A549 (cell line): Measurements from ENCODE around the gene STX18. TPM values are rescaled to one million over a fixed set of nuclear protein-coding genes. Genes with fewer than 3 reads are reported as not detected.

ENCODE experiments used
- ATAC-seq, 2 experiments: fragments of 200-7000 bp in 1 of 2; fragments of >200 bp in 1 of 2; cut with Nextera tagmentation in 1 of 2; cut with Tn5 transposase in 1 of 2; 3 replicates each; pipeline versions ENCODE4 v1.8.0 to v1.9.1; 2018 to 2020; ENCODE audit warnings: mild to moderate bottlenecking in 1 of 2, moderate library complexity in 1 of 2
- CTCF ChIA-PET: fragments of 300-600 bp; sonication (Branson Sonifier 250); formaldehyde crosslinking; extraction: SDS; loops from one replicate; lab custom pipeline; 2021; ENCODE audit warnings: antibody characterized with exemption, inconsistent platforms; lab: Yijun Ruan, JAX
- POLR2A ChIA-PET: fragments of 350-600 bp; formaldehyde crosslinking; extraction: SDS; loops from one replicate; lab custom pipeline; 2021; ENCODE audit warnings: antibody characterized with exemption, inconsistent platforms; lab: Yijun Ruan, JAX
- DNase-seq, 2 experiments: peaks; one replicate each; pipeline versions ENCODE4 v3.0.0 to v3.0.0-alpha.2; 2011 to 2016; ENCODE audit warnings: low read depth in 1 of 2, low spot score in 1 of 2
- FAIRE-seq: peaks from 2 replicates; lab custom pipeline; 2011; peaks lifted over from hg19 to GRCh38; lab: Jason Lieb, UNC
- H3K27ac ChIP-seq, 2 experiments: fragments of >200 bp; sonication (Bioruptor Twin); formaldehyde crosslinking; 3 replicates each; pipeline ENCODE4 v1.5.1; 2016 to 2017
- H3K4me1 ChIP-seq: fragments of >200 bp; sonication (Bioruptor Twin); formaldehyde crosslinking; 3 replicates; pipeline ENCODE4 v1.6.1; 2016
- H3K4me2 ChIP-seq: fragments of >200 bp; sonication (Bioruptor Twin); formaldehyde crosslinking; 3 replicates; pipeline ENCODE4 v1.6.1; 2016
- H3K4me3 ChIP-seq: fragments of >200 bp; sonication (Bioruptor Twin); formaldehyde crosslinking; 3 replicates; pipeline ENCODE4 v1.5.1; 2016
- H3K9me3 ChIP-seq: fragments of >200 bp; sonication (Bioruptor Twin); formaldehyde crosslinking; 3 replicates; pipeline ENCODE4 v1.6.1; 2016
- BCL3 ChIP-seq: fragments of >200 bp; sonication (Bioruptor Twin); formaldehyde crosslinking; IDR thresholded peaks from 3 replicates; pipeline ENCODE4 v1.6.1; 2016
- BHLHE40 ChIP-seq: IDR thresholded peaks from 2 replicates; pipeline ENCODE4 v1.6.1; 2012; ENCODE audit warnings: low read depth, low read length, inconsistent platforms
- CTCF ChIP-seq: fragments of >200 bp; sonication (Bioruptor Twin); formaldehyde crosslinking; IDR thresholded peaks from 3 replicates; pipeline ENCODE4 v1.5.1; 2016
- FOSB ChIP-seq: fragments of 250-450 bp; sonication (Bioruptor Pico); IDR thresholded peaks from 2 replicates; pipeline ENCODE4 v1.5.0; 2020; ENCODE audit warnings: mild to moderate bottlenecking, moderate library complexity
- HEYL ChIP-seq: fragments of 250-450 bp; sonication (Bioruptor Pico); IDR thresholded peaks from 2 replicates; pipeline ENCODE4 v1.8.0; 2021; ENCODE audit warnings: mild to moderate bottlenecking, moderate library complexity
- HOXB13 ChIP-seq: fragments of 250-450 bp; sonication (Bioruptor Pico); IDR thresholded peaks from 2 replicates; pipeline ENCODE4 v1.5.0; 2020; ENCODE audit warnings: low read depth, mild to moderate bottlenecking, moderate library complexity
- HOXB5 ChIP-seq: fragments of 250-450 bp; sonication (Bioruptor Pico); IDR thresholded peaks from 2 replicates; pipeline ENCODE4 v1.5.0; 2020; ENCODE audit warnings: mild to moderate bottlenecking, moderate library complexity
- MAZ ChIP-seq: fragments of 150-350 bp; IDR thresholded peaks from 2 replicates; pipeline ENCODE4 v1.6.1; 2014; ENCODE audit warnings: antibody characterized with exemption, low read depth, low read length, borderline replicate concordance
- NPAS2 ChIP-seq: fragments of 250-450 bp; sonication (Bioruptor Pico); IDR thresholded peaks from 2 replicates; pipeline ENCODE4 v1.8.0; 2022; ENCODE audit warnings: mild to moderate bottlenecking, moderate library complexity, borderline replicate concordance
- NR3C1 ChIP-seq: fragments of >200 bp; sonication (Bioruptor Twin); formaldehyde crosslinking; IDR thresholded peaks from 3 replicates; pipeline ENCODE4 v1.6.1; 2017
- PBX3 ChIP-seq: IDR thresholded peaks from 2 replicates; pipeline ENCODE4 v1.6.1; 2012
- RAD21 ChIP-seq, 2 experiments: fragments of >200 bp in 1 of 2; sonication (Bioruptor Twin) in 1 of 2; formaldehyde crosslinking in 1 of 2; IDR thresholded peaks in 1 of 2; conservative IDR thresholded peaks in 1 of 2; 2 replicates in 1 of 2; 3 replicates in 1 of 2; pipeline ENCODE4 v1.6.1; 2012 to 2018; ENCODE audit warnings: inconsistent platforms in 1 of 2
- RARB ChIP-seq: fragments of 250-450 bp; sonication (Bioruptor Pico); IDR thresholded peaks from 2 replicates; pipeline ENCODE4 v1.8.0; 2021; ENCODE audit warnings: mild to moderate bottlenecking, moderate library complexity
- REST ChIP-seq: fragments of 200-600 bp; sonication (generic); IDR thresholded peaks from 2 replicates; pipeline ENCODE4 v1.6.1; 2016; ENCODE audit warnings: antibody characterized with exemption, mild to moderate bottlenecking, moderate library complexity
- RFX5 ChIP-seq: fragments of 450-650 bp; IDR thresholded peaks from 2 replicates; pipeline ENCODE4 v1.7.1; 2014; ENCODE audit warnings: antibody characterized with exemption, mild to moderate bottlenecking, moderate library complexity
- SMC3 ChIP-seq: fragments of >200 bp; sonication (Bioruptor Twin); formaldehyde crosslinking; IDR thresholded peaks from 3 replicates; pipeline ENCODE4 v1.6.1; 2018; ENCODE audit warnings: inconsistent platforms
- SREBF2 ChIP-seq: fragments of 450-650 bp; IDR thresholded peaks from 2 replicates; pipeline ENCODE4 v1.6.1; 2014; ENCODE audit warnings: mild to moderate bottlenecking, moderate library complexity
- ZC3H11A ChIP-seq: fragments of 450-650 bp; IDR thresholded peaks from 2 replicates; pipeline ENCODE4 v1.6.1; 2014; ENCODE audit warnings: antibody characterized with exemption, mild to moderate bottlenecking
- ZFP36 ChIP-seq: fragments of 450-650 bp; IDR thresholded peaks from 2 replicates; pipeline ENCODE4 v1.6.1; 2014; ENCODE audit warnings: borderline replicate concordance; ENCODE audit not compliant: partially characterized antibody
- ZNF302 ChIP-seq: fragments of 250-450 bp; sonication (Bioruptor Pico); IDR thresholded peaks from 2 replicates; pipeline ENCODE4 v1.9.0; 2021; ENCODE audit warnings: inconsistent platforms, mild to moderate bottlenecking, moderate library complexity
- WGBS: methylation state at CpG from one replicate; pipeline ENCODE4 v1.1.6; 2017; ENCODE audit errors: missing lambda C conversion rate; 5-methylcytosine and 5-hydroxymethylcytosine counted together
- polyA plus RNA-seq, 4 experiments: library from polyadenylated mRNA; depleted of rRNA in 3 of 4; stranded (reverse); fragments of >200 nt; fragmentation: RNase III in 1 of 4; extraction: RNeasy Plus Mini Kit Qiagen cat#74134 plus additional on column Dnase treatment in 1 of 4; gene quantifications; 2 replicates in 3 of 4; 3 replicates in 1 of 4; pipeline ENCODE4 v1.2.3, GENCODE V29; 2011 to 2017

Gene STX18
- polyA plus RNA-seq, 2 of the 4 experiments (the other 2 are of a cell fraction): 13.4 to 19.6 TPM

GRCh38 chr4:4401036-4401435, 140.8 kb downstream of the STX18 start:
- Histone ChIP-seq H3K4me2 (no peak overlapping the region), H3K27ac (no peak overlapping the region), H3K4me3 (no peak overlapping the region), H3K9me3 (0 out of 3 replicates have a peak, but pooled peaks cover 6% of the 10 kb centered on the region), H3K4me1 (no peaks in the 10 kb centered on the region)
- WGBS: 55% methylated on average over 7 of the region's 7 CpGs
- ChIA-PET POLR2A (no interaction called here), CTCF (no interaction called here)
- ATAC-seq: no peak
- FAIRE-seq: no peak
- TF ChIP-seq RFX5 (no peak), PBX3 (no peak), SMC3 (no peak), MAZ (no peak), ZC3H11A (no peak), FOSB (CRISPR knock-in tag) (no peak), ZNF302 (no peak), RAD21 (conservative IDR thresholded peaks at IDR 0.05 in 1 of 2, IDR thresholded peaks at IDR 0.05 in 1 of 2) (no peak)
- no peak for DNase-seq

GRCh38 chr4:4398430-4398829, 143.4 kb downstream of the STX18 start:
- Histone ChIP-seq H3K4me3 (no peak overlapping the region), H3K4me1 (peaks cover 10% of the 10 kb centered on the region; the same call in 2 of the 3 replicates), H3K4me2 (no peak overlapping the region)
- POLR2A ChIA-PET: interaction anchor here (0.6 kb wide), 1 partner anchor 20 kb away, joined by 3 read pairs; no protein-coding TSS in a partner anchor
- 39% methylated on average over 4 of the region's 4 CpGs for WGBS
- CTCF ChIA-PET: interaction anchor here (1.8 kb wide), 1 partner anchor 32 kb away, joined by 5 read pairs; no protein-coding TSS in a partner anchor
- no peak for FAIRE-seq
- TF ChIP-seq FOSB (CRISPR knock-in tag): no peak
- no peak for TF ChIP-seq NPAS2
- no peak for TF ChIP-seq BCL3
- TF ChIP-seq, all 56 proteins: peak for 0
- no peak overlapping the region for H3K27ac ChIP-seq
- ATAC-seq: no peak
- DNase-seq: no peak
- H3K9me3 ChIP-seq: 0 out of 3 replicates have a peak, but pooled peaks cover 6% of the 10 kb centered on the region

GRCh38 chr4:4397441-4397819, 144.4 kb downstream of the STX18 start:
- CTCF ChIA-PET: no interaction called here

More at GRCh38 chr4:4397441-4397819, 144.4 kb downstream of the STX18 start:
- Histone ChIP-seq H3K4me2 (no peak overlapping the region), H3K4me3 (no peak overlapping the region), H3K9me3 (0 out of 3 replicates have a peak, but pooled peaks cover 6% of the 10 kb centered on the region), H3K4me1 (peaks cover 10% of the 10 kb centered on the region; the same call in 2 of the 3 replicates), H3K27ac (no peak overlapping the region)
- WGBS: 71% methylated on average over 5 of the region's 13 CpGs
- ATAC-seq (no peak), DNase-seq (no peak), FAIRE-seq (no peak)
- POLR2A ChIA-PET: no interaction called here
- no peak for TF ChIP-seq REST
- TF ChIP-seq ZFP36: no peak
- no peak for TF ChIP-seq SREBF2
- TF ChIP-seq HOXB5 (CRISPR knock-in tag): no peak
- no peak for TF ChIP-seq RAD21 (conservative IDR thresholded peaks at IDR 0.05 in 1 of 2, IDR thresholded peaks at IDR 0.05 in 1 of 2)
- no peak for TF ChIP-seq RARB (CRISPR knock-in tag)
- TF ChIP-seq HEYL: no peak
- TF ChIP-seq PBX3: no peak
- TF ChIP-seq ZNF302: no peak
- TF ChIP-seq NR3C1: no peak
- no peak for TF ChIP-seq CTCF
- TF ChIP-seq HOXB13: no peak
- TF ChIP-seq BHLHE40: no peak
- no peak for TF ChIP-seq FOSB (CRISPR knock-in tag)
